Lower lobe of right lung (tissue), 2 donors: Measurements from ENCODE around the gene TIAM1. TPM values are rescaled to one million over a fixed set of nuclear protein-coding genes. Genes with fewer than 3 reads are reported as not detected.

Experiments
- ATAC-seq, 2 donors: fragments of 200-7000 bp; cut with Tn5 transposase; one replicate each; pipeline ENCODE4 v1.9.1; 2020 to 2022; ENCODE audit warnings: mild to moderate bottlenecking in 2 of 2, moderate library complexity in 2 of 2
- DNase-seq: peaks from one replicate; pipeline ENCODE4 v3.0.0-alpha.2; 2020
- H3K27ac ChIP-seq: fragments of 200-600 bp; one replicate; pipeline ENCODE4 v1.8.0; 2022
- H3K27me3 ChIP-seq: fragments of 200-600 bp; one replicate; pipeline ENCODE4 v1.8.0; 2022; ENCODE audit warnings: low read depth
- H3K36me3 ChIP-seq: fragments of 200-600 bp; one replicate; pipeline ENCODE4 v1.8.0; 2022; ENCODE audit warnings: mild to moderate bottlenecking
- H3K4me1 ChIP-seq: fragments of 200-600 bp; one replicate; pipeline ENCODE4 v1.8.0; 2022
- H3K4me3 ChIP-seq: fragments of 200-600 bp; one replicate; pipeline ENCODE4 v1.8.0; 2022; ENCODE audit warnings: mild to moderate bottlenecking
- H3K9me3 ChIP-seq: fragments of 200-600 bp; one replicate; pipeline ENCODE4 v1.8.0; 2022
- intact Hi-C: fragments of 100-400 bp; cut with DNase I; formaldehyde crosslinking; loops from one replicate; pipeline ENCODE4 v1.11.0; 2022
- total RNA-seq: library from RNA; stranded (reverse); fragmentation: NEBNext Ultra II Directional; extraction: Animal tissue kit (Norgen Biotek cat#: 25700); gene quantifications from one replicate; pipeline ENCODE4 v1.2.1, GENCODE V29; 2021
- TF ChIP-seq, protein P1 (sequence below): fragments of 200-600 bp; IDR thresholded peaks from one replicate; pipeline ENCODE4 v1.8.0; 2022; ENCODE audit warnings: antibody characterized with exemption, mild to moderate bottlenecking
- donor health status: DM: no; HTN: yes; CAD: no; lungs with severe emphysema.

TIAM1 gene
- total RNA-seq, 1 donor from 2014 or later, result 45.5 TPM

DNA sequence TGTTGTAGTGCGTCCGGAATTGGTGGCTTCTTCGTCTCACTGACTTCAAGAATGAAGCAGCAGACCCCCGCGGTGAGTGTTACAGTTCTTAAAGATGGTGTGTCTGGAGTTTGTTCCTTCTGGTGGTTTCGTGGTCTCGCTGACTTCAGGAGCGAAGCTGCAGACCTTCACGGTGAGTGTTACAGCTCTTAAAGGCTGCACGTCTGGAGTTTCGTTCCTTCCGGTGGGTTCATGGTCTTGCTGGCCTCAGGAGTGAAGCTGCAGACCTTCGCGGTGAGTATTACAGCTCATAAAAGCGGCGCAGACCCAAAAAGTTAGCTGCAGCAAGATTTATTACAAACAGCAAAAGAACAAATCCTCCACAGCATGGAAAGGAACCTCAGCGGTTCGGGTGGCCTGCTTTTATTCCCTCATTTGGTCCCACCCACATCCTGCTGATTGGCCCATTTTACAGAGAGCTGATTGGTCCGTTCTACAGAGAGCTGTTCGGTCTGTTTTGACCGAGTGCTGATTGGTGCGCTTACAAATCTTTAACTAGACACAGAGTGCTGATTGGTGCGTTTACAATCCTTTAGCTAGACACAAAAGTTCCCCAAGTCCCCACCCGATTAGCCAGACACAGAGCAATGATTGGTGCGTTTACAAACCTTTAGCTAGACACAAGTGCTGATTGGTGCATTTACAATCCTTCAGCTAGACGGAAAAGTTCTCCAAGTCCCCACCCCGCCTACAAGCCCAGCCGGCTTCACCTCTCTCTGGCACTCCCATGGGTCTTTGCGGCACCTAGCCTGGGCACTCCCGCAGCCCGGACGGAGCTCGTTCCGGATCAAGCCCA, 256.2 kb downstream of the TIAM1 start:
- Histone ChIP-seq H3K27me3 (no peaks in the 10 kb centered on the region), H3K9me3 (no peaks in the 10 kb centered on the region), H3K36me3 (no peaks in the 10 kb centered on the region), H3K4me3 (no peak overlapping the region), H3K4me1 (peaks cover 5% of the 10 kb centered on the region), H3K27ac (no peak overlapping the region)
- TF ChIP-seq, protein P1, sequence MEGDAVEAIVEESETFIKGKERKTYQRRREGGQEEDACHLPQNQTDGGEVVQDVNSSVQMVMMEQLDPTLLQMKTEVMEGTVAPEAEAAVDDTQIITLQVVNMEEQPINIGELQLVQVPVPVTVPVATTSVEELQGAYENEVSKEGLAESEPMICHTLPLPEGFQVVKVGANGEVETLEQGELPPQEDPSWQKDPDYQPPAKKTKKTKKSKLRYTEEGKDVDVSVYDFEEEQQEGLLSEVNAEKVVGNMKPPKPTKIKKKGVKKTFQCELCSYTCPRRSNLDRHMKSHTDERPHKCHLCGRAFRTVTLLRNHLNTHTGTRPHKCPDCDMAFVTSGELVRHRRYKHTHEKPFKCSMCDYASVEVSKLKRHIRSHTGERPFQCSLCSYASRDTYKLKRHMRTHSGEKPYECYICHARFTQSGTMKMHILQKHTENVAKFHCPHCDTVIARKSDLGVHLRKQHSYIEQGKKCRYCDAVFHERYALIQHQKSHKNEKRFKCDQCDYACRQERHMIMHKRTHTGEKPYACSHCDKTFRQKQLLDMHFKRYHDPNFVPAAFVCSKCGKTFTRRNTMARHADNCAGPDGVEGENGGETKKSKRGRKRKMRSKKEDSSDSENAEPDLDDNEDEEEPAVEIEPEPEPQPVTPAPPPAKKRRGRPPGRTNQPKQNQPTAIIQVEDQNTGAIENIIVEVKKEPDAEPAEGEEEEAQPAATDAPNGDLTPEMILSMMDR, result no peak
- ATAC-seq (no peak), DNase-seq (no peak)
- intact Hi-C loops, result no loop called here

DNA sequence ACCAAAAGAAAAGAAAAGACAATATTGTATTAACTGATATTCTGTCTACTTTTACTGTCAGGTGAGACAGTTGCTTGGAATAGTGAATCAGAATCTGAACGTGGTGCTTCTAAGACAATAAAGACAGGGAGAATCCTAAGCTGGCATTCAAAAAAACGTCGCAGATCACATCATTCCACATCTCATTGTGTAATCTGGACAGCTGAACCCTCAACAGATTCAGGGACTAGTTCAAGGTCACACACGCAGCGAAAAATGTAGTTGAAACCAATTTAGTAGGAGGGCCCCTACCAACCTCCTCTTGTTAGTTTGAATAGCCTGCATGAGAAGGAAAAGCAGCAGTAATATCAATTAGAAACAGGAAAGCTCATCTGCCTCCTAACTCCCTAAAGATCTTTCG, 259.4 kb downstream of the TIAM1 start:
- H3K4me1 ChIP-seq, result peaks cover 5% of the 10 kb centered on the region
- H3K4me3 ChIP-seq, result no peak overlapping the region
- no peaks in the 10 kb centered on the region for H3K9me3 ChIP-seq
- TF ChIP-seq, protein P1, result no peak
- H3K36me3 ChIP-seq, result no peaks in the 10 kb centered on the region
- H3K27me3 ChIP-seq, result no peaks in the 10 kb centered on the region
- DNase-seq (no peak), ATAC-seq (no peak)
- intact Hi-C loops, result no loop called here
- no peak overlapping the region for H3K27ac ChIP-seq

DNA sequence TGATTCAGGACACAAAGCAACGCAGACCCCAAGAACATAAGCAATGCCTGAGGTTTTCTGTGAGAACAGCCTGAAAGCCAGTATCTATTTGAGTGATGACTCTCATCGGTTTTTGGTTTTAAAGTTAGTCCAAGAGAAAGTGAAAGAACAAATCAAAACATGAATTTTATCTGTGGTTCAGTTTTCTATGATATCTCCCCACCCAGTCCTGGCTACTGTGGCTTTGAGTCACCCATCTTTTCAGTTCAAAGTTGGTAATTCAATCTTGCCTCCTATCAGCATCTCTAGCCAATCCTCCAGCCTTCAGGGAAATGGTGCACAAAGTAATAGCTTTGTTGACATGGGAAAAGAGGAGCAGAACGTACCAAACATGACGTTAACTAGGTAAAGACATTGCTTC, 265.3 kb downstream of the TIAM1 start:
- DNase-seq (no peak), ATAC-seq (no peak)
- Histone ChIP-seq H3K27ac (no peak overlapping the region), H3K27me3 (no peaks in the 10 kb centered on the region), H3K4me1 (no peaks in the 10 kb centered on the region), H3K4me3 (no peak overlapping the region), H3K36me3 (no peaks in the 10 kb centered on the region), H3K9me3 (no peaks in the 10 kb centered on the region)
- TF ChIP-seq, protein P1, result no peak
- intact Hi-C loops, result no loop called here

DNA sequence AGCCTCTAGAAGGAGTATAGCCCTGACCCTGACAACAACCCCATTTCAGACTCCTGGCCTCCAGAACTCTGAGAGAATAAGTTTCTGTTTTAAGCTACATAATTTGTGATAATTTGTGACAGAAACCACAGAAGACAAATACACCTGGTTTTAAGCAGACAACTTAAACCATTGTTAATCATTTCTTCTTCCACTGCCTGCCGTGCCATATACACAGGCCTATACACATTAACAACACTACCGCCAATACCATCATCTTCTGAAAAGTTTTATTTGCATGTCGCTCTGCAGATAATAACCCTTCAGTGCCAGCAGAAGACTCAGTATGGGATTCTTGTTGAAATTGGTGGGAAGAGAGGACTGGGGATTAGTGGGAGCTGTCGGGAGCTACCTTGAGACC, 265.8 kb downstream of the TIAM1 start:
- no peak for ATAC-seq
- Histone ChIP-seq H3K27me3 (no peaks in the 10 kb centered on the region), H3K27ac (no peak overlapping the region), H3K36me3 (no peaks in the 10 kb centered on the region), H3K9me3 (no peaks in the 10 kb centered on the region), H3K4me1 (no peaks in the 10 kb centered on the region), H3K4me3 (no peak overlapping the region)
- intact Hi-C loops, result no loop called here
- TF ChIP-seq, protein P1, result no peak
- DNase-seq, result no peak

DNA sequence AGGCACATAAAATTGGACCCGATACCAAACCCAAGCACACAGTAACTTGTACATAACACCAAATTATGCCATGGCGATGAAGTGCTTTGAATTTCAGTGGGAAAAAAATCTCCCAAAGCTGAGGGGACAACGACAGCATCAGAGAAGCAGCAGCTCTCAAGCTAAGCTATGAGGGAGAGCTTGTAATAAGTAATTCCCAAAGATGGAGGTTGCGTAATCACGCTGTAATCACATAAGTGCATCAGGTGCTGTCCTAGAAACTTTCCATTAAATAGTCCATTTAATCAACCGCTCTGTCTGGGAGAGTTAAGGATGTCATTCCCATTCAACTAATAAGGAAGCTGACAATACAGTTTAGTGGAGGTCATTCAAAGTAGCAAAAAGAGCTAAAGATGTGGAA, 268.2 kb downstream of the TIAM1 start:
- Histone ChIP-seq H3K27ac (no peak overlapping the region), H3K4me1 (no peaks in the 10 kb centered on the region), H3K36me3 (no peaks in the 10 kb centered on the region), H3K27me3 (no peaks in the 10 kb centered on the region), H3K4me3 (no peak overlapping the region), H3K9me3 (no peaks in the 10 kb centered on the region)
- intact Hi-C loops, result no loop called here
- TF ChIP-seq, protein P1, result no peak
- no peak for DNase-seq
- no peak for ATAC-seq
